ENCODE results near the gene PAK5.

DNA sequence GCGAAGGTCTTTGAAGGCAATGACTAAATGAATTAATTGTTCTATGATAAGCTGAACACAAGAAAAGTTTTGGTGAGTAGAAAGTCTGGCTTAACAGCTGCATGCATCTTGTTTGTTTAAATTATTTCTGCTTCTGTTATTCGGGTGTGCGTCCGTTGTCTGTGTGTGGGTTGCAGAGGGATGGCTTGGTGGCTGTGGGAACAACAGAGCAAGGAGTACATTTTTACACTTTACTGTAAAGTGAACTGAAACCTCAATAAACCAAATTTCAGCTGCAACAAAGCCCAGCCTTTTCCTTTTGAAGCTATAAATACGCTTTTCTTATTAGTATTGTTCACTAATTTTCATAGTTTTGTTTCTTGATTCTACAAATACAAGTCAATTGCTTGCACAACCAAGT is 328.0 kb downstream of the PAK5 start:
- TF ChIP-seq CTCF (IDR thresholded peaks at IDR 0.05) = no peak
- TF ChIP-seq POLR2A (IDR thresholded peaks at IDR 0.05) = no peak

Measured in uterus (tissue), 2 donors.